HG03469 (cell line): ENCODE results near the gene GOLGA6L24.
"Not testable (repeated sequence)": the region's sequence is repeated elsewhere in the genome, so short reads cannot be mapped to it uniquely, and the experiment has no call there.

Source experiments
- ATAC-seq: cut with Tn5 transposase; IDR thresholded peaks from one replicate; pipeline ENCODE4 v1.9.1; 2021; ENCODE audit warnings: mild to moderate bottlenecking, moderate library complexity, moderate number of reproducible peaks; ENCODE audit not compliant: unreplicated experiment

The GOLGA6L24 gene, protein sequence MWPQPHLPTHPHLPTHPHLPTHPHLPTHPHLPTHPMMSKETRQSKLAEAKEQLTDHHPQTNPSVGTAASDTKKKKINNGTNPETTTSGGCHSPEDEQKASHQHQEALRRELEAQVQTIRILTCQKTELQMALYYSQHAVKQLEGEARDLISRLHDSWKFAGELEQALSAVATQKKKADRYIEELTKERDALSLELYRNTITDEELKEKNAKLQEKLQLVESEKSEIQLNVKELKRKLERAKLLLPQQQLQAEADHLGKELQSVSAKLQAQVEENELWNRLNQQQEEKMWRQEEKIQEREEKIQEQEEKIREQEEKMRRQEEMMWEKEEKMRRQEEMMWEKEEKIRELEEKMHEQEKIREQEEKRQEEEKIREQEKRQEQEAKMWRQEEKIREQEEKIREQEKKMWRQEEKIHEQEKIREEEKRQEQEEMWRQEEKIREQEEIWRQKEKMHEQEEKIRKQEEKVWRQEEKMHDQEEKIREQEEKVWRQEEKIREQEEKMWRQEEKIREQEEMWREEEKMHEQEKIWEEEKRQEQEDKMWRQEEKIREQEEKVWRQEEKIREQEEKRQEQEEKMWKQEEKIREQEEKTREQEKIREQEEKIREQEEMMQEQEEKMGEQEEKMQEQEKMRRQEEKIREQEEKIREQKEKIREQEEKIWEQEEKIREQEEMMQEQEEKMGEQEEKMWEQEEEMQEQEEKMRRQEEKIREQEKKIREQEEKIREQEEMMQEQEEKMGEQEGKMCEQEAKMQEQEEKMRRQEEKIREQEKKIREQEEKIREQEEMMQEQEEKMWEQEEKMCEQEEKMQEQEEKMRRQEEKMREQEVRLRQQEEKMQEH

GRCh38 chr15:28357984-28358383 is at the start of gene GOLGA6L24:
Gene GOLGA6L24 (minus strand): TSS chr15:28358084. CDS start chr15:28358023, 61 bp downstream.
- not testable (repeated sequence) for ATAC-seq

GRCh38 chr15:28402774-28403435 is 45.0 kb upstream of the GOLGA6L24 start:
- not testable (repeated sequence) for ATAC-seq

DNA sequence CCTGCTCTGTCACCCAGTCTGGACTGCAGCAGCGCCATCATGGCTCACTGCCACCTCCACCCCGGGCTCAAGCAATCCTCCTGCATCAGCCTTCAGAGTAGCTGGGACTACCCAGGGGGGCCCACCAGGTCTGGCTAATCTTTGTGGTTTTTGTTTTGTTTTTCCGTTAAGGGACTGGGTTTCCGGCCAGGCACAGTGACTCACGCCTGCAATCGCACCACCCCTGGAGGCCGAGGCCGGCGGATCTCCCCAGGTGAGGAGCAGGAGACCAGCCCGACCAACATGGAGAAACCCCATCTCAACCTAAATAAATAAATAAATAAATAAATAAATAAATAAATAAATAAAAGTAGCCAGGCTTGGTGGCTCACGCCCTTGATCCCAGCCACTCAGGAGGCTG is 38.1 kb upstream of the GOLGA6L24 start:
- not testable (repeated sequence) for ATAC-seq

GRCh38 chr15:28380053-28380452 is 22.2 kb upstream of the GOLGA6L24 start:
- ATAC-seq, result not testable (repeated sequence)

DNA sequence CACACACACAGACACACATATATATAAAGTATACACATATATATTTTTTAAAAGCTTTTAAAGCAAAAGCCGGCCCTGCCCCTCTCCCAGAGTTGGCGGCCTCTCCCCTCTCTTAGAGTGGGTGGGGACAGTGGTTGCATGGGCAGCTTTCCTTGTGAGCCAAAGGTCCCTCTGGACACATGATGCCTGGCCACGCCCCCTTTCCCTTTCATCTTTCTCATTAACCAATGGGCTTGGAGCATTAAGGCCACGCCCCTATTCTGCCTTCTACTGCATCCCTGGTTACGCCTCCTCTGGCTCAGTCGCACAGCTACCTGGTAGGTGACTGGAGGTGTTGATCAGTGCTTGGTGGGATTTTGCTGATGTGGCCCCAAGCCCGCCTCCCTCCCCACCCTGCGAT is 20.5 kb upstream of the GOLGA6L24 start, which contains the start of gene GOLGA8F:
Gene GOLGA8F (plus strand): TSS at position 301 of the 400 bp plus-strand sequence. CDS start 98 bp downstream, at position 399.
- ATAC-seq, result not testable (repeated sequence)

GRCh38 chr15:28365502-28365901 is 7.6 kb upstream of the GOLGA6L24 start:
- not testable (repeated sequence) for ATAC-seq

- not testable (repeated sequence) for ATAC-seq
Measured at GRCh38 chr15:28322129-28322588, 35.7 kb downstream of the GOLGA6L24 start, which contains the start of gene HERC2. Gene HERC2 (minus strand): TSS chr15:28322179. CDS start chr15:28321433, 746 bp downstream.

DNA sequence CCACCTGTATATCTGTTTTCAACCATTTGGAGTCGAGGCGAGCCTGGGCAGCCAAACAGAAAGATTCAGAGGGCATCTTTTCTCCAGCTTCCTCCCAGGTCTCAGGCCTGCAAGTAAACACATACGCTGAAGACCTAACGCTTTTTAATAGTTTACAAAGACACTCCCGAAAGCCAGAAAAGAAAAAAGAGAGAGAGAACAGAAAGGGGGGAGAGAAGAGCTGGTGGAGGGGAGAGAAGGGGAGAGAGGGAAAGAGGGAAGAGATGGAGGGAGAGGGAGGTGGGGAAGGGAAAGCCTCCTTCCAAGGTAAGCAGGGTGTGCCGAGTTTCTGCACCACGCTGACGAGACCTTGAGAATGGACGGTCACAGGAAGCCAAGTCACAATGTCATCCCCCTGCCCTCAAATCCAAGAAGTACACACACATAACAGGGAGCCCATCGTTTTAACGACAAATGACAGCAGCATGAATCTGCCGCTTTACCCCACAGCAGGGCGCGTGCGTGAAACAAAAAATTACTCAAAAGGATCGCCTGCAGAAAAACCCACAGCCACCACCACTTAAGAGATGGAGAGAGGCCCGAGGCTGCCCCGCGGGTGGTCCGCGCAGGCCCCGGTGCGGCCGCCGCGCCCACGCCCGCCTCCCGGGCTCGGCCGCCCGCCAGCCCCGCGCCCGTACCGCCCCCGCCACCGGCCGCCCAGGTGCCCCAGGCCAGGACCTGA is 36.4 kb downstream of the GOLGA6L24 start:
- ATAC-seq, result not testable (repeated sequence)

DNA sequence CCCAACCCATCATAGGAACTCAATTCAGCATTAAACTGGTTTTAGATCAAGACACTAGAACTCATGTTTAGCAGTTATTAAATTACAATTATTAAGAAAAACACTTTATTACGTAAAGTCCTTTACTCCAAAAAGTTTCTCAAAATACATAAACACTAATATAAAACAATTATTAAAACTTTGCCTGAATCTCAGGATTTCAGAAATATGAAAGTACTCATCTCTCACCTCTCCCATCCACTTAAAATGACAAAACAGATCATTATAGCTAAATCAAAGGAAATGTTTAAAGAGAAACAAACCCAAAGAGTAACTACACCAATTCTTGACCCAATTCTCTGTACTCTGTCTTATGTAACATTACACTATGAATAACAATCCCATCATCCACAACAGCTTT is 38.2 kb downstream of the GOLGA6L24 start:
- not testable (repeated sequence) for ATAC-seq

- not testable (repeated sequence) for ATAC-seq
Measured at GRCh38 chr15:28318828-28319227, 39.1 kb downstream of the GOLGA6L24 start.

DNA sequence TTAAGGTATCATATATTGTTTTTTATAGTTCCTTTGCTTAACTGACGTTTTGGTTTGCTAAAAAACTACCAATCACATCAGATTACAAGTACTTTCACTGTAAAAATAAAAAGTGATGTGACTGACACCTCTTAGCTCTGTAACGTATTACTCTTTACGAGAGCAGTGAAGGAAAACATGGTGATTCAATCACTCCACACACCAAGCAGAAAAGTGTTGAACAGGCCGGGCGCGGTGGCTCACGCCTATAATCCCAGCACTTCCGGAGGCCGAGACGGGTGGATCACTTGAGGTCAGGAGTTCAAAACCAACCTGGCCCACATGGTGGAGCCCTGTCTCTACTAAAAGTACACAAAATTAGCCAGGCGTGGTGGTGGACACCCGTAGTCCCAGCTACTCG is 39.8 kb downstream of the GOLGA6L24 start:
- not testable (repeated sequence) for ATAC-seq

GRCh38 chr15:28316958-28317357 is 40.9 kb downstream of the GOLGA6L24 start:
- ATAC-seq, result not testable (repeated sequence)

DNA sequence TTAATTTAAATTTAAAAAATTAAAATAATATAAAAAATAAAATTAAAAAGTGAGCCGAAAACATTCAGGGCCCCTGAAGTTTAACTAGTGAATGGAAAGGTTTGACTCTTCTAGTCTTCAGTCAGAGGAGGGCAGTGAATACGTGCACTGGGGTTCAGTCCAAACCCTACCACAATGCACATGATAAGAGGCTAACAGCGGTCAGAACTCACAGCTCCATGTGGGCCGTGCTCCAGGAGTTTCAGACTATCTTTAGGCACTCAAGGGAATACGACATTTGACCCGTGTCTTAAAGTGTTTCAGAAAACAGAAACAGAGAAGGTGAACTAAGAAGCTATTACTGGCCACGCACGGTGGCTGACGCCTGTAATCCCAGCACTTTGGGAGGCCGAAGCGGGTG is 47.4 kb downstream of the GOLGA6L24 start:
- not testable (repeated sequence) for ATAC-seq

DNA sequence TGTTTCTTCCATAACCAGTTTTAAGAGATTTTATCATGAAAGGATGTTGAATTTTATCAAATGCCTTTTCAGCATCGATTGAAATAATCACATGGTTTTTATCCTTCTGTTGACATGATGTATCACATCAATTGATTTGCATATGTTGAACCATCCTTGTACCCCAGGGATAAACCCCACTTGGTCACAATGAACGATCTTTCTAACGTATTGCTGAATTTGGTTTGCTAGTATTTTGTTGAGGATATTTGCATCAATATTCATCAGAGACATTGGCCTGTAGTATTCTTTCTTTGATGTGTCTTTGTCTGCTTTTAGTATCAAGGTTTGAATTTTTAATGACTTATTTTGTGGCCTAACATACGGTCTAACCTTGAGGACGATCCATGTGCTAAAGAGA is 49.2 kb downstream of the GOLGA6L24 start:
- not testable (repeated sequence) for ATAC-seq
